Panc1 (cell line): Measurements from ENCODE around the gene DOCK3. TPM values are rescaled to one million over a fixed set of nuclear protein-coding genes. Genes with fewer than 3 reads are reported as not detected.

Experiments used
- ATAC-seq: fragments of 200-7000 bp; cut with Tn5 transposase; 2 replicates; pipeline ENCODE4 v1.9.1; 2020; ENCODE audit warnings: mild to moderate bottlenecking, moderate library complexity
- BruUV-seq: library from RNA; stranded (reverse); fragments of 400-500 nt; replicated peaks from 2 replicates; lab custom pipeline; 2021; lab: Mats Ljungman, UMichigan
- CTCF ChIA-PET: fragments of 300-600 bp; sonication (Branson Sonifier 250); formaldehyde crosslinking; loops from one replicate; lab custom pipeline; 2022; ENCODE audit warnings: antibody characterized with exemption; lab: Charles Lee
- POLR2A ChIA-PET: fragments of 300-600 bp; sonication (Branson Sonifier 250); formaldehyde crosslinking; loops from one replicate; lab custom pipeline; 2022; ENCODE audit warnings: antibody characterized with exemption; lab: Charles Lee
- DNase-seq: peaks from one replicate; pipeline ENCODE4 v3.0.0-alpha.2; 2010; ENCODE audit warnings: low read depth, low spot score
- H3K27ac ChIP-seq: 2 replicates; pipeline ENCODE4 v1.5.1; 2011; ENCODE audit warnings: mild to moderate bottlenecking, low read length, inconsistent platforms
- H3K27me3 ChIP-seq: fragments of 200-500 bp; sonication (Bioruptor generic); 2 replicates; pipeline ENCODE4 v1.6.0; 2014; ENCODE audit warnings: low read length, inconsistent platforms; ENCODE audit not compliant: control insufficient read depth, insufficient read depth
- H3K36me3 ChIP-seq: fragments of 200-500 bp; sonication (Bioruptor generic); 2 replicates; pipeline ENCODE4 v1.5.1; 2014; ENCODE audit warnings: inconsistent platforms, mild to moderate bottlenecking, low read length, moderate library complexity; ENCODE audit not compliant: control insufficient read depth, insufficient read depth
- H3K4me1 ChIP-seq: 2 replicates; pipeline ENCODE4 v1.5.1; 2011; ENCODE audit warnings: inconsistent platforms, mild to moderate bottlenecking, low read length, moderate library complexity; ENCODE audit not compliant: control insufficient read depth, insufficient read depth
- H3K4me3 ChIP-seq, 2 experiments: 2 replicates each; pipeline ENCODE4 v1.5.1; 2011 to 2012; ENCODE audit warnings: low read depth in 2 of 2, low read length in 2 of 2, mild to moderate bottlenecking in 2 of 2, inconsistent platforms in 1 of 2, moderate library complexity in 1 of 2
- H3K9me3 ChIP-seq: fragments of 200-500 bp; sonication (Bioruptor generic); 2 replicates; pipeline ENCODE4 v1.5.1; 2014; ENCODE audit warnings: low read depth, mild to moderate bottlenecking, inconsistent platforms, low read length, moderate library complexity; ENCODE audit not compliant: control insufficient read depth, insufficient read depth
- POLR2AphosphoS5 ChIP-seq: IDR thresholded peaks from 2 replicates; pipeline ENCODE4 v1.6.1; 2012; ENCODE audit warnings: mild to moderate bottlenecking, low read depth, low read length, moderate library complexity
- SIN3A ChIP-seq: IDR thresholded peaks from 2 replicates; pipeline ENCODE4 v1.6.1; 2012; ENCODE audit warnings: low read depth, mild to moderate bottlenecking, low read length, moderate library complexity, borderline replicate concordance; ENCODE audit not compliant: insufficient read depth
- TCF7L2 ChIP-seq: IDR thresholded peaks from 2 replicates; pipeline ENCODE4 v1.6.1; 2011; ENCODE audit warnings: mild to moderate bottlenecking, low read depth, low read length, inconsistent platforms
- in situ Hi-C: cut with HindIII; loops from 2 replicates; pipeline ENCODE4 v1.10.0; 2016; ENCODE audit warnings: low sequenced_read_pairs, low pct_unique_long_range_greater_than_20kb
- intact Hi-C: fragments of 100-400 bp; cut with micrococcal nuclease; formaldehyde crosslinking; loops from one replicate; pipeline ENCODE4 v1.10.0; 2022; ENCODE audit not compliant: unreplicated experiment
- total RNA-seq: library from RNA; stranded (reverse); gene quantifications from one replicate; pipeline ENCODE4 v1.2.1, GENCODE V29; 2021; ENCODE audit not compliant: unreplicated experiment
- TF ChIP-seq, protein P1 (sequence below): fragments of 450-650 bp; IDR thresholded peaks from 2 replicates; pipeline ENCODE4 v1.5.1; 2017; ENCODE audit warnings: mild to moderate bottlenecking
- TF ChIP-seq, protein P2 (sequence below), 2 experiments: IDR thresholded peaks; 2 replicates each; pipeline ENCODE4 v1.6.1; 2011 to 2012; ENCODE audit warnings: low read depth in 2 of 2, control low read depth in 1 of 2, low read length in 1 of 2, mild to moderate bottlenecking in 1 of 2, moderate library complexity in 1 of 2; ENCODE audit not compliant: insufficient read depth in 1 of 2

The DOCK3 gene
- total RNA-seq, 1 experiment from 2014 or later, result 0.21 TPM

DNA sequence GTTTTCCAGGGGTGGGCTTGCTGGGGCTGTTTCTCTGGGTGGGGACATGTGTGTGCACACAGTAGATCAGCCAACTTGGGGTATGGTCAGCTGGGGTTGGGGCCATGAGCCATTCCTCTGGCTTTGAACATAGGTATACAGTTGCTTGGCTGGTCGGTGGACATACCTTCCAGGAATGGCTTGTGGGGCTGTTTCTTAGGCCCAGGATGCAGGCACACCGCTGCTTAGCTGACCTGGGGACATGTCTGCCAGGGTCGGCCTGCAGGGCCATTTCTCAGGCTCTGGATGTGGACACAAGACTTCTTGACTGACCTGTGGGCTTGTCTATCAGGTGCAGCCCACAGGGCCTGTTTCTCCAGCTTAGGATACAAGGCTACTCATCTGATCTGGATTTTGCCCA lies 130.6 kb downstream of the DOCK3 start:
- no peak for TF ChIP-seq POLR2AphosphoS5
- TF ChIP-seq, protein P1, sequence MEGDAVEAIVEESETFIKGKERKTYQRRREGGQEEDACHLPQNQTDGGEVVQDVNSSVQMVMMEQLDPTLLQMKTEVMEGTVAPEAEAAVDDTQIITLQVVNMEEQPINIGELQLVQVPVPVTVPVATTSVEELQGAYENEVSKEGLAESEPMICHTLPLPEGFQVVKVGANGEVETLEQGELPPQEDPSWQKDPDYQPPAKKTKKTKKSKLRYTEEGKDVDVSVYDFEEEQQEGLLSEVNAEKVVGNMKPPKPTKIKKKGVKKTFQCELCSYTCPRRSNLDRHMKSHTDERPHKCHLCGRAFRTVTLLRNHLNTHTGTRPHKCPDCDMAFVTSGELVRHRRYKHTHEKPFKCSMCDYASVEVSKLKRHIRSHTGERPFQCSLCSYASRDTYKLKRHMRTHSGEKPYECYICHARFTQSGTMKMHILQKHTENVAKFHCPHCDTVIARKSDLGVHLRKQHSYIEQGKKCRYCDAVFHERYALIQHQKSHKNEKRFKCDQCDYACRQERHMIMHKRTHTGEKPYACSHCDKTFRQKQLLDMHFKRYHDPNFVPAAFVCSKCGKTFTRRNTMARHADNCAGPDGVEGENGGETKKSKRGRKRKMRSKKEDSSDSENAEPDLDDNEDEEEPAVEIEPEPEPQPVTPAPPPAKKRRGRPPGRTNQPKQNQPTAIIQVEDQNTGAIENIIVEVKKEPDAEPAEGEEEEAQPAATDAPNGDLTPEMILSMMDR, result no peak
- intact Hi-C loops (no loop called here), in situ Hi-C loops (no loop called here)
- H3K4me1 ChIP-seq, result no peaks in the 10 kb centered on the region
- no peaks in the 10 kb centered on the region for H3K36me3 ChIP-seq
- no peak for DNase-seq
- ChIA-PET CTCF (no interaction called here), POLR2A (no interaction called here)
- H3K4me3 ChIP-seq, result no peak overlapping the region
- no peaks in the 10 kb centered on the region for H3K27me3 ChIP-seq
- ATAC-seq, result no peak
- 0 out of 2 replicates have a peak, but pooled peaks cover 9% of the 10 kb centered on the region for H3K9me3 ChIP-seq
- BruUV-seq, result no TSS peak
- H3K27ac ChIP-seq, result no peak overlapping the region

DNA sequence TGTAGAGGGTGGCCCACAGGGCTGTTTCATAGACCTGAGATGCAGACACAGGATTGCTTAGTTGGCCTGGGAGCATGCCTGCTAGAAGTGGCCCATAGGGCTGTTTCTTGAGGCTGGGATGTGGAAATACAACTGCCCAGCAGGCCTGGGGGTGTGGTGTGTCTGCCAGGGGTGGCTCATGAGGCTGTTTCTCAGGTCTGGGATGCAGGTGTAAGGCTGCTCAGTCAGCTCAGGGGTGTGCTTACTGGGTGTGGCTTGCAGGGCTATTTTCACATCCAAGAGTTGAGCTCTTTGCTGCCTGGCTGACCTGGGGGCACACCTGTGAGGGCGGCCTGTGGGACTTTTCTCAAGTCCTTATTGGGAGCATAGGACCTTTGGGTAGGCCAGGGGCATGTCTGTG lies 131.3 kb downstream of the DOCK3 start:
- H3K4me1 ChIP-seq, result no peaks in the 10 kb centered on the region
- H3K27me3 ChIP-seq, result no peaks in the 10 kb centered on the region
- BruUV-seq, result no TSS peak
- H3K36me3 ChIP-seq, result no peaks in the 10 kb centered on the region
- POLR2A ChIA-PET, result no interaction called here
- H3K4me3 ChIP-seq, result no peak overlapping the region
- intact Hi-C loops, result no loop called here
- 0 out of 2 replicates have a peak, but pooled peaks cover 8% of the 10 kb centered on the region for H3K9me3 ChIP-seq
- no peak for TF ChIP-seq SIN3A
- TF ChIP-seq, protein P1, result no peak
- TF ChIP-seq POLR2AphosphoS5, result no peak
- no peak for TF ChIP-seq TCF7L2
- TF ChIP-seq, protein P2, sequence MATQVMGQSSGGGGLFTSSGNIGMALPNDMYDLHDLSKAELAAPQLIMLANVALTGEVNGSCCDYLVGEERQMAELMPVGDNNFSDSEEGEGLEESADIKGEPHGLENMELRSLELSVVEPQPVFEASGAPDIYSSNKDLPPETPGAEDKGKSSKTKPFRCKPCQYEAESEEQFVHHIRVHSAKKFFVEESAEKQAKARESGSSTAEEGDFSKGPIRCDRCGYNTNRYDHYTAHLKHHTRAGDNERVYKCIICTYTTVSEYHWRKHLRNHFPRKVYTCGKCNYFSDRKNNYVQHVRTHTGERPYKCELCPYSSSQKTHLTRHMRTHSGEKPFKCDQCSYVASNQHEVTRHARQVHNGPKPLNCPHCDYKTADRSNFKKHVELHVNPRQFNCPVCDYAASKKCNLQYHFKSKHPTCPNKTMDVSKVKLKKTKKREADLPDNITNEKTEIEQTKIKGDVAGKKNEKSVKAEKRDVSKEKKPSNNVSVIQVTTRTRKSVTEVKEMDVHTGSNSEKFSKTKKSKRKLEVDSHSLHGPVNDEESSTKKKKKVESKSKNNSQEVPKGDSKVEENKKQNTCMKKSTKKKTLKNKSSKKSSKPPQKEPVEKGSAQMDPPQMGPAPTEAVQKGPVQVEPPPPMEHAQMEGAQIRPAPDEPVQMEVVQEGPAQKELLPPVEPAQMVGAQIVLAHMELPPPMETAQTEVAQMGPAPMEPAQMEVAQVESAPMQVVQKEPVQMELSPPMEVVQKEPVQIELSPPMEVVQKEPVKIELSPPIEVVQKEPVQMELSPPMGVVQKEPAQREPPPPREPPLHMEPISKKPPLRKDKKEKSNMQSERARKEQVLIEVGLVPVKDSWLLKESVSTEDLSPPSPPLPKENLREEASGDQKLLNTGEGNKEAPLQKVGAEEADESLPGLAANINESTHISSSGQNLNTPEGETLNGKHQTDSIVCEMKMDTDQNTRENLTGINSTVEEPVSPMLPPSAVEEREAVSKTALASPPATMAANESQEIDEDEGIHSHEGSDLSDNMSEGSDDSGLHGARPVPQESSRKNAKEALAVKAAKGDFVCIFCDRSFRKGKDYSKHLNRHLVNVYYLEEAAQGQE (IDR thresholded peaks at IDR 0.05; ENCODE audit: insufficient read depth in 1 of 2, low read depth in 2 of 2, low read length in 1 of 2), result no peak
- DNase-seq, result no peak
- in situ Hi-C loops, result no loop called here
- H3K27ac ChIP-seq, result no peak overlapping the region
- CTCF ChIA-PET, result no interaction called here
- no peak for ATAC-seq
